SK-N-SH (cell line): Measurements from ENCODE around the gene DROSHA. TPM values are rescaled to one million over a fixed set of nuclear protein-coding genes. Genes with fewer than 3 reads are reported as not detected.

Experiments used
- CTCF ChIA-PET: fragments of 300-600, 350-600 bp; formaldehyde crosslinking; extraction: SDS; loops from one replicate; lab custom pipeline; 2021; lab: Yijun Ruan, JAX
- POLR2A ChIA-PET: fragments of 350-600 bp; sonication (Branson Sonifier 250); formaldehyde crosslinking; extraction: SDS; loops from one replicate; lab custom pipeline; 2020; ENCODE audit warnings: antibody characterized with exemption, inconsistent platforms; lab: Yijun Ruan, JAX
- DNase-seq: peaks from one replicate; pipeline ENCODE4 v3.0.0; 2012
- H2AFZ ChIP-seq: fragments of 200-600 bp; sonication (generic); 2 replicates; pipeline ENCODE4 v1.8.1; 2016; ENCODE audit warnings: antibody characterized with exemption, mild to moderate bottlenecking, low read depth
- H3F3A ChIP-seq: fragments of 200-600 bp; sonication (generic); replicated peaks from 2 replicates; pipeline ENCODE3; 2016; ENCODE audit warnings: antibody characterized with exemption, mild to moderate bottlenecking; ENCODE audit not compliant: insufficient read depth
- H3K27ac ChIP-seq, 2 experiments: fragments of 200-500 bp in 1 of 2; fragments of 200-600 bp in 1 of 2; sonication (Bioruptor generic) in 1 of 2; sonication (generic), shearing (Covaris generic) in 1 of 2; 2 replicates each; pipeline versions ENCODE4 v1.5.1 to v1.6.1; 2014 to 2016; ENCODE audit warnings: low read depth in 2 of 2, inconsistent platforms in 1 of 2, low read length in 1 of 2, mild to moderate bottlenecking in 1 of 2, mixed read lengths in 1 of 2
- H3K27me3 ChIP-seq: fragments of 200-600 bp; sonication (generic), shearing (Covaris generic); 2 replicates; pipeline ENCODE4 v1.6.1; 2016; ENCODE audit warnings: mixed run types; ENCODE audit not compliant: insufficient read depth
- H3K36me3 ChIP-seq, 2 experiments: fragments of 200-500 bp in 1 of 2; fragments of 200-600 bp in 1 of 2; sonication (Bioruptor generic) in 1 of 2; sonication (generic) in 1 of 2; replicated peaks in 1 of 2; 2 replicates each; pipeline versions ENCODE3 to v1.5.1; 2014 to 2016; ENCODE audit warnings: low read length in 1 of 2, mild to moderate bottlenecking in 1 of 2; ENCODE audit not compliant: insufficient read depth in 2 of 2, control insufficient read depth in 1 of 2
- H3K4me1 ChIP-seq, 2 experiments: fragments of 200-500 bp in 1 of 2; fragments of 200-600 bp in 1 of 2; sonication (Bioruptor generic) in 1 of 2; sonication (generic), shearing (Covaris generic) in 1 of 2; 2 replicates each; pipeline versions ENCODE4 v1.5.1 to v1.6.1; 2014 to 2016; ENCODE audit warnings: low read depth in 1 of 2, low read length in 1 of 2, mixed run types in 1 of 2; ENCODE audit not compliant: insufficient read depth in 2 of 2, control insufficient read depth in 1 of 2
- H3K4me2 ChIP-seq: fragments of 200-600 bp; sonication (generic), shearing (Covaris generic); 2 replicates; pipeline ENCODE4 v1.6.1; 2017; ENCODE audit warnings: mixed run types
- H3K4me3 ChIP-seq, 2 experiments: fragments of 200-500 bp in 1 of 2; fragments of 200-600 bp in 1 of 2; sonication (Bioruptor generic) in 1 of 2; sonication (generic), shearing (Covaris generic) in 1 of 2; 2 replicates each; pipeline versions ENCODE4 v1.5.1 to v1.8.1; 2014 to 2016; ENCODE audit warnings: low read depth in 2 of 2, inconsistent platforms in 1 of 2, low read length in 1 of 2, mild to moderate bottlenecking in 1 of 2, mixed read lengths in 1 of 2, moderate library complexity in 1 of 2
- H3K79me2 ChIP-seq: fragments of 200-600 bp; sonication (generic); 2 replicates; pipeline ENCODE4 v1.8.1; 2017; ENCODE audit warnings: mild to moderate bottlenecking; ENCODE audit not compliant: insufficient read depth
- H3K9ac ChIP-seq: fragments of 200-600 bp; sonication (generic); 2 replicates; pipeline ENCODE4 v1.6.1; 2017; ENCODE audit warnings: mixed run types
- H3K9me2 ChIP-seq: fragments of 200-600 bp; sonication (generic); 2 replicates; pipeline ENCODE4 v1.6.1; 2017; ENCODE audit warnings: mixed run types
- H3K9me3 ChIP-seq: fragments of 200-600 bp; sonication (generic); 2 replicates; pipeline ENCODE4 v1.6.1; 2017; ENCODE audit warnings: mixed run types, mild to moderate bottlenecking, moderate library complexity
- H4K20me1 ChIP-seq: fragments of 200-600 bp; sonication (generic); 2 replicates; pipeline ENCODE4 v1.6.1; 2017; ENCODE audit warnings: mild to moderate bottlenecking, mixed run types; ENCODE audit not compliant: insufficient read depth
- EZH2phosphoT487 ChIP-seq: fragments of 200-600 bp; sonication (generic); IDR thresholded peaks from 2 replicates; pipeline ENCODE4 v1.6.1; 2017; ENCODE audit warnings: low read depth, mixed run types, mild to moderate bottlenecking, antibody characterized with exemption, moderate library complexity, borderline replicate concordance
- FOXM1 ChIP-seq: IDR thresholded peaks from 2 replicates; pipeline ENCODE4 v1.4.0; 2012; ENCODE audit warnings: low read depth, mild to moderate bottlenecking
- GATA2 ChIP-seq: sonication (generic); formaldehyde crosslinking; IDR thresholded peaks from 2 replicates; pipeline ENCODE4 v1.5.0; 2020; ENCODE audit warnings: mild to moderate bottlenecking, missing genetic modification reagents
- JUND ChIP-seq: IDR thresholded peaks from 2 replicates; pipeline ENCODE4 v1.4.0; 2012
- MEF2A ChIP-seq: IDR thresholded peaks from 2 replicates; pipeline ENCODE4 v1.4.0; 2012; ENCODE audit warnings: low read depth, borderline replicate concordance
- NFIC ChIP-seq: IDR thresholded peaks from 2 replicates; pipeline ENCODE4 v1.4.0; 2012; ENCODE audit warnings: borderline replicate concordance
- NRF1 ChIP-seq: IDR thresholded peaks from 2 replicates; pipeline ENCODE4 v1.6.1; 2012; ENCODE audit warnings: low read depth, mild to moderate bottlenecking, low read length
- POLR2AphosphoS5 ChIP-seq: IDR thresholded peaks from 2 replicates; pipeline ENCODE4 v1.6.1; 2012; ENCODE audit warnings: low read depth, low read length
- RCOR1 ChIP-seq: fragments of 150-350 bp; IDR thresholded peaks from 2 replicates; pipeline ENCODE4 v1.6.1; 2017; ENCODE audit warnings: antibody characterized with exemption, low read length
- RFX5 ChIP-seq: IDR thresholded peaks from 2 replicates; pipeline ENCODE4 v1.6.1; 2012; ENCODE audit warnings: mild to moderate bottlenecking, improper control_type of control experiment, low read length
- RXRA ChIP-seq: IDR thresholded peaks from 2 replicates; pipeline ENCODE4 v1.4.0; 2012; ENCODE audit warnings: low read depth, mild to moderate bottlenecking, borderline replicate concordance
- SIN3A ChIP-seq: IDR thresholded peaks from 2 replicates; pipeline ENCODE4 v1.6.1; 2012; ENCODE audit warnings: low read depth, mild to moderate bottlenecking, low read length, moderate library complexity, borderline replicate concordance
- TCF12 ChIP-seq: IDR thresholded peaks from 2 replicates; pipeline ENCODE4 v1.4.0; 2012
- WGBS: methylation state at CpG from one replicate; pipeline ENCODE4 v1.1.6; 2017; ENCODE audit warnings: low lambda C conversion rate; 5-methylcytosine and 5-hydroxymethylcytosine counted together
- polyA plus RNA-seq, 3 experiments: library from polyadenylated mRNA; depleted of rRNA; stranded (reverse); fragments of >200 nt; gene quantifications; 2 replicates each; pipeline ENCODE4 v1.2.3, GENCODE V29; 2012
- TF ChIP-seq, protein P1 (sequence below): fragments of 150-350 bp; IDR thresholded peaks from 2 replicates; pipeline ENCODE4 v1.6.1; 2016; ENCODE audit warnings: mild to moderate bottlenecking, low read depth, low read length
- TF ChIP-seq, protein P2 (sequence below): IDR thresholded peaks from 2 replicates; pipeline ENCODE4 v1.4.0; 2012; ENCODE audit warnings: low read depth
- TF ChIP-seq, protein P3 (sequence below): IDR thresholded peaks from 2 replicates; pipeline ENCODE4; 2012
- TF ChIP-seq, protein P4 (sequence below): IDR thresholded peaks from 2 replicates; pipeline ENCODE4 v1.4.0; 2012; ENCODE audit warnings: low read depth, borderline replicate concordance

The DROSHA gene
- polyA plus RNA-seq, 1 of the 3 experiments (the other 2 are of a cell fraction) = 49.3 TPM

DNA sequence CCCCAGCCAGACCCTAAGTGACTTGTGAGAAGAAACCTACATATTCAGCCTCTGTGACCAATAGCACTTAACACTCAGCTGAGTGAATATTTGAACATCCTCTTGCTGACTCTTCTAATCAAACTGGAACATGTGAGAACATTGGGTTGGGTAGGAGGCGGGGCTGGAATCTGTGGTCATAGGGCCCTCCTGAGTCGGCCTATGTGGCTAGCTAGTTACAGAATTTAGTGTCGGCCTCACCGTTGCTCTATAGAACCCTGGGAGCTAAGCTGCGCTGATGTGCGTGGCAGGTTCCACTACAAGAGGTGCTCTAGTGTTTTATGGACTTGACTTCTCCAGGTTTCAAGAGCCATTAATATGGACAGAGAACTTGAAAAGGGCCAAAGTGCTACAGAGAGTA, 138.8 kb downstream of the DROSHA start:
- H3K27ac ChIP-seq = no peak overlapping the region
- no peaks in the 10 kb centered on the region for H3K9me3 ChIP-seq
- no peaks in the 10 kb centered on the region for H3K4me1 ChIP-seq
- H3F3A ChIP-seq = no peaks in the 10 kb centered on the region
- no peak overlapping the region for H3K4me3 ChIP-seq
- H3K4me2 ChIP-seq = no peak overlapping the region
- ChIA-PET POLR2A (no interaction called here), CTCF (interaction anchor here (0.6 kb wide), 1 partner anchor 1526 kb away, joined by 3 read pairs; no protein-coding TSS in a partner anchor)
- DNase-seq = no peak
- H2AFZ ChIP-seq = no peak overlapping the region
- no peaks in the 10 kb centered on the region for H3K79me2 ChIP-seq
- TF ChIP-seq, protein P1, sequence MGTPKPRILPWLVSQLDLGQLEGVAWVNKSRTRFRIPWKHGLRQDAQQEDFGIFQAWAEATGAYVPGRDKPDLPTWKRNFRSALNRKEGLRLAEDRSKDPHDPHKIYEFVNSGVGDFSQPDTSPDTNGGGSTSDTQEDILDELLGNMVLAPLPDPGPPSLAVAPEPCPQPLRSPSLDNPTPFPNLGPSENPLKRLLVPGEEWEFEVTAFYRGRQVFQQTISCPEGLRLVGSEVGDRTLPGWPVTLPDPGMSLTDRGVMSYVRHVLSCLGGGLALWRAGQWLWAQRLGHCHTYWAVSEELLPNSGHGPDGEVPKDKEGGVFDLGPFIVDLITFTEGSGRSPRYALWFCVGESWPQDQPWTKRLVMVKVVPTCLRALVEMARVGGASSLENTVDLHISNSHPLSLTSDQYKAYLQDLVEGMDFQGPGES = no peak
- TF ChIP-seq, protein P2, sequence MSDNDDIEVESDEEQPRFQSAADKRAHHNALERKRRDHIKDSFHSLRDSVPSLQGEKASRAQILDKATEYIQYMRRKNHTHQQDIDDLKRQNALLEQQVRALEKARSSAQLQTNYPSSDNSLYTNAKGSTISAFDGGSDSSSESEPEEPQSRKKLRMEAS = no peak
- TF ChIP-seq JUND = no peak
- no peaks in the 10 kb centered on the region for H4K20me1 ChIP-seq
- no peaks in the 10 kb centered on the region for H3K9me2 ChIP-seq
- no peaks in the 10 kb centered on the region for H3K36me3 ChIP-seq
- H3K9ac ChIP-seq = no peak overlapping the region
- WGBS = 87% methylated on average over 4 of the region's 6 CpGs
- H3K27me3 ChIP-seq = no peaks in the 10 kb centered on the region

DNA sequence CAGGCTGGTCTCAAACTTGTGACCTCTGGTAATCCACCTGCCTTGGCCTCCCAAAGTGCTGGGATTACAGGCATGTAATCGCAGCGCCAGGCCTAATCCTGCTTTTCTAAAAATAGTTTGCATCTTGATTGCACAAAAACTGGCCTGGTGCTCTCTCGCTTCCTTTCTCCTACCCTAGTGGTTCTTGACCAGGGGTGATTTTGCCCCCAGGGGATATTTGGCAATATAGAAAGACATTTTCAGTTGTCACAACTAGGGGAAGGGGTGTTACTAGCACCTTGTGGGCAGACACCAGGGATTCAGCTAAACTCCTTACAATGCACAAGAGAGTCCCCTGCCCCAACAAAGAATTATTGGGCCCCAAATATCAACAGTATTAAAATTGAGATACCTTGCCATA, 139.8 kb downstream of the DROSHA start:
- H3K27ac ChIP-seq = no peak overlapping the region
- no peak overlapping the region for H3K9ac ChIP-seq
- no peaks in the 10 kb centered on the region for H3K9me3 ChIP-seq
- CTCF ChIA-PET = no interaction called here
- H3K79me2 ChIP-seq = no peaks in the 10 kb centered on the region
- H3K36me3 ChIP-seq = no peaks in the 10 kb centered on the region
- WGBS = 98% methylated on average over 3 of the region's 3 CpGs
- no peaks in the 10 kb centered on the region for H3K9me2 ChIP-seq
- no peaks in the 10 kb centered on the region for H3K27me3 ChIP-seq
- DNase-seq = no peak
- H3K4me2 ChIP-seq = no peak overlapping the region
- no peak for TF ChIP-seq EZH2phosphoT487
- no peak for TF ChIP-seq SIN3A
- TF ChIP-seq FOXM1 = no peak
- TF ChIP-seq, protein P3, sequence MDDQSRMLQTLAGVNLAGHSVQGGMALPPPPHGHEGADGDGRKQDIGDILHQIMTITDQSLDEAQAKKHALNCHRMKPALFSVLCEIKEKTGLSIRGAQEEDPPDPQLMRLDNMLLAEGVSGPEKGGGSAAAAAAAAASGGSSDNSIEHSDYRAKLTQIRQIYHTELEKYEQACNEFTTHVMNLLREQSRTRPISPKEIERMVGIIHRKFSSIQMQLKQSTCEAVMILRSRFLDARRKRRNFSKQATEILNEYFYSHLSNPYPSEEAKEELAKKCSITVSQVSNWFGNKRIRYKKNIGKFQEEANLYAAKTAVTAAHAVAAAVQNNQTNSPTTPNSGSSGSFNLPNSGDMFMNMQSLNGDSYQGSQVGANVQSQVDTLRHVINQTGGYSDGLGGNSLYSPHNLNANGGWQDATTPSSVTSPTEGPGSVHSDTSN = no peak
- no peak for TF ChIP-seq NFIC
- TF ChIP-seq NRF1 = no peak
- TF ChIP-seq, protein P1 = no peak
- no peak for TF ChIP-seq GATA2
- TF ChIP-seq, protein P4, sequence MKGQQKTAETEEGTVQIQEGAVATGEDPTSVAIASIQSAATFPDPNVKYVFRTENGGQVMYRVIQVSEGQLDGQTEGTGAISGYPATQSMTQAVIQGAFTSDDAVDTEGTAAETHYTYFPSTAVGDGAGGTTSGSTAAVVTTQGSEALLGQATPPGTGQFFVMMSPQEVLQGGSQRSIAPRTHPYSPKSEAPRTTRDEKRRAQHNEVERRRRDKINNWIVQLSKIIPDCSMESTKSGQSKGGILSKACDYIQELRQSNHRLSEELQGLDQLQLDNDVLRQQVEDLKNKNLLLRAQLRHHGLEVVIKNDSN = no peak
- TF ChIP-seq MEF2A = no peak
- no peak for TF ChIP-seq RCOR1
- no peak for TF ChIP-seq RFX5
- TF ChIP-seq, protein P2 = no peak
- no peak for TF ChIP-seq RXRA
- TF ChIP-seq POLR2AphosphoS5 = no peak
- TF ChIP-seq TCF12 = no peak
- POLR2A ChIA-PET = no interaction called here
- no peaks in the 10 kb centered on the region for H3K4me1 ChIP-seq
- H4K20me1 ChIP-seq = no peaks in the 10 kb centered on the region
- H2AFZ ChIP-seq = no peak overlapping the region
- no peaks in the 10 kb centered on the region for H3F3A ChIP-seq
- H3K4me3 ChIP-seq = no peak overlapping the region
